ENCODE data around the gene LACTB. TPM values are rescaled to one million over a fixed set of nuclear protein-coding genes. Genes with fewer than 3 reads are reported as not detected.

The LACTB gene
- total RNA-seq, 6 experiments from 2014 or later = 37.5 to 47.6 (median 45.7) TPM

DNA sequence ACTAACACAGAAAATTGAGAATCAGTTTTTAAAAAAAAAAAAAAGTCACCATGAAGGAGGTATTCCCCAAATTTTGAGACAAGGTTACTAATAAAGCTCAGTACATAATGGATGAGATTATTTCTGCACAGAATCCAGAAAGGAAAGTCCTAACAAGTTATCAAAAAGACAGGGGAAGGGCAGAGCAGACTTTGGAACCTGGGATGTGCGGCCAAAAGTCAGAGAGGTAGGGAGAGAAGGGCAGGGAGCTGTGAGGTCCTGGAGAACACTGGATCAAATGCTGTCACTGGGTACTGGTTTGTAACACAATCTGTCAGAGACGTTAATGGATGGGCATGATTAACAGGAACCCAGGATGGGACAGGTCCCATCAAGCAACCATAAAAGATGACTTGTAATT lies 12.2 kb upstream of the LACTB start:
- TF ChIP-seq, protein P1, sequence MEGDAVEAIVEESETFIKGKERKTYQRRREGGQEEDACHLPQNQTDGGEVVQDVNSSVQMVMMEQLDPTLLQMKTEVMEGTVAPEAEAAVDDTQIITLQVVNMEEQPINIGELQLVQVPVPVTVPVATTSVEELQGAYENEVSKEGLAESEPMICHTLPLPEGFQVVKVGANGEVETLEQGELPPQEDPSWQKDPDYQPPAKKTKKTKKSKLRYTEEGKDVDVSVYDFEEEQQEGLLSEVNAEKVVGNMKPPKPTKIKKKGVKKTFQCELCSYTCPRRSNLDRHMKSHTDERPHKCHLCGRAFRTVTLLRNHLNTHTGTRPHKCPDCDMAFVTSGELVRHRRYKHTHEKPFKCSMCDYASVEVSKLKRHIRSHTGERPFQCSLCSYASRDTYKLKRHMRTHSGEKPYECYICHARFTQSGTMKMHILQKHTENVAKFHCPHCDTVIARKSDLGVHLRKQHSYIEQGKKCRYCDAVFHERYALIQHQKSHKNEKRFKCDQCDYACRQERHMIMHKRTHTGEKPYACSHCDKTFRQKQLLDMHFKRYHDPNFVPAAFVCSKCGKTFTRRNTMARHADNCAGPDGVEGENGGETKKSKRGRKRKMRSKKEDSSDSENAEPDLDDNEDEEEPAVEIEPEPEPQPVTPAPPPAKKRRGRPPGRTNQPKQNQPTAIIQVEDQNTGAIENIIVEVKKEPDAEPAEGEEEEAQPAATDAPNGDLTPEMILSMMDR (IDR thresholded peaks at IDR 0.05) = no peak
- Mint-ChIP-seq H3K4me3 (no peak overlapping the region), H3K27me3 (ENCODE audit: insufficient read depth) (peaks cover 3% of the 10 kb centered on the region; the same call in 1 of the 2 replicates), H3K4me1 (ENCODE audit: low read depth) (peaks cover 78% of the 10 kb centered on the region), H3K27ac (no peak overlapping the region; the same call in 1 of the 2 replicates), H3K36me3 (ENCODE audit: low read depth) (peaks cover 33% of the 10 kb centered on the region), H3K9me3 (peaks cover 16% of the 10 kb centered on the region)
- DNase-seq = no peak

DNA sequence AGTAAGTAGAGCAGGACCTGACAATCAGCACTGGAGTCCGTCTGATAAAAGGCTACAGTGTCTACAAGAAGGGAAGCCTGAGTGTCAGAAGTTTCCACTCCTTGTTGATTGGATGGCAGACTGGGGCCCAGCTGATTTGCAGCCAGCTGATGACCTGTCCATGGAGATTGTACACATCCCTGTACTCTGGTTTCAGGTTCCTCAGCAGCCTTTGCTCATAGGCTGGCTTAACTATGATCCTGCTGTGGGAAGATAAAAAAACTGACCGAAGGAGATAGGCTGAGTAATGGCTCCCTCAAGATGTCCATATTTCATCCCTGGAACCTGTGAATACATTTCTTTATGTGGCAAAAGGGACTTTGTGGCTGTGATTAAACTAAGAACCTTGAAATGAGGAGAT lies 11.7 kb upstream of the LACTB start:
- peaks cover 80% of the 10 kb centered on the region for H3K4me1 Mint-ChIP-seq (ENCODE audit: low read depth)
- H3K27ac Mint-ChIP-seq = 0 out of 2 replicates have a peak overlapping the region, but pooled peaks have one; percentile 29
- peaks cover 29% of the 10 kb centered on the region for H3K36me3 Mint-ChIP-seq (ENCODE audit: low read depth)
- TF ChIP-seq, protein P1 (IDR thresholded peaks at IDR 0.05) = no peak
- peaks cover 3% of the 10 kb centered on the region; the same call in 1 of the 2 replicates for H3K27me3 Mint-ChIP-seq (ENCODE audit: insufficient read depth)
- DNase-seq = no peak
- H3K9me3 Mint-ChIP-seq = peaks cover 16% of the 10 kb centered on the region
- no peak overlapping the region for H3K4me3 Mint-ChIP-seq

DNA sequence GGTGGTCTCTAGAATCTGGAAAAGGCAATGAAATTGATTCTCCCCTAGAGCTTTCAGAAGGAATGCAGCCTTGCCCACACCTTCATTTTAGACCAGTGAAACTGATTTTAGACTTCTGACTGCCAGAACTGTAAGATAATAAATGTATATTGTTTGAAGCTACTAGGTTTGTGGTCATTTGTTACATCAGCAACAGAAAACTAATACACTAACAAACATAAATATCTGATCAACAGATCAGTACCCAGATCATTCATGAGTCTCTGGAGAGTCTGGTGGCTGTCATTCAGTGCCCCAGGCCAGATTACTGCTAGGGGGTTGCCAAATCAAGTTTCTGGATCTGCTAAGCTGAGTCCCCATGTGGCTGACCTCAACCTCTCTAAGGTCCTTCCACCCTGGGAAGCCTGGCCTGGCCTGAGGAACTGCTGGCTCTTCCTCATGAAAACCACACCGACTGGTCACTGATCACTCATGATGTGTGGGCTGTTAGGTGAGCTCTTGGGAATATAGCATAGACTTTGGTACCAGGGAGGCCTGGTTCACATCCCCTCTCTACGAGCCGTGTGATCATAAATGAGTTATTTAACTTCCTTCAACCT lies 11.1 kb upstream of the LACTB start:
- TF ChIP-seq, protein P1 (IDR thresholded peaks at IDR 0.05) = no peak
- H3K27me3 Mint-ChIP-seq (ENCODE audit: insufficient read depth) = peaks cover 3% of the 10 kb centered on the region; the same call in 1 of the 2 replicates
- H3K36me3 Mint-ChIP-seq (ENCODE audit: low read depth) = peaks cover 23% of the 10 kb centered on the region
- peaks cover 84% of the 10 kb centered on the region for H3K4me1 Mint-ChIP-seq (ENCODE audit: low read depth)
- H3K27ac Mint-ChIP-seq = no peak overlapping the region
- DNase-seq = no peak
- H3K9me3 Mint-ChIP-seq = peaks cover 16% of the 10 kb centered on the region
- H3K4me3 Mint-ChIP-seq = no peak overlapping the region

DNA sequence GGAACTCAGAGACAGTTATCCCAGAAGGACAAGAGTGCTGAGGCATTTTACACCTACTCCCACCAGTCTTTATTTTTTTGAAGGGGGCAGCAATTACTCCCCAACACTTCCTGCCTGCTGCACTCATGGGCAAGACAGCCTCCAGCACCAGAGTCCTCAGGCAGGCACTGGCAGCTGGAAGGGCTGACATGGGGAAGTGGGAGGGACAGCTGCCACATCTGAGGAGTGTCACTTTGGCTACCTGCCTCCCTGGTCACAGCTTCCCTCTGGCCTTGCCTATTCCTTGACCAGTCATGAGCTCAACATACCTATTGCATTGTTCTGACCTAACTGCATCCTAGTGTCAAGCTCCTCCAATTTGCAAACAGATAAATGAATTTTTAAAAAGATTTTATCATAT lies 10.2 kb upstream of the LACTB start:
- peaks cover 19% of the 10 kb centered on the region for H3K36me3 Mint-ChIP-seq (ENCODE audit: low read depth)
- no peak overlapping the region for H3K4me3 Mint-ChIP-seq
- peaks cover 11% of the 10 kb centered on the region for H3K9me3 Mint-ChIP-seq
- TF ChIP-seq, protein P1 (IDR thresholded peaks at IDR 0.05) = no peak
- peaks cover 87% of the 10 kb centered on the region for H3K4me1 Mint-ChIP-seq (ENCODE audit: low read depth)
- no peak overlapping the region for H3K27ac Mint-ChIP-seq
- H3K27me3 Mint-ChIP-seq (ENCODE audit: insufficient read depth) = peaks cover 3% of the 10 kb centered on the region; the same call in 1 of the 2 replicates
- no peak for DNase-seq

DNA sequence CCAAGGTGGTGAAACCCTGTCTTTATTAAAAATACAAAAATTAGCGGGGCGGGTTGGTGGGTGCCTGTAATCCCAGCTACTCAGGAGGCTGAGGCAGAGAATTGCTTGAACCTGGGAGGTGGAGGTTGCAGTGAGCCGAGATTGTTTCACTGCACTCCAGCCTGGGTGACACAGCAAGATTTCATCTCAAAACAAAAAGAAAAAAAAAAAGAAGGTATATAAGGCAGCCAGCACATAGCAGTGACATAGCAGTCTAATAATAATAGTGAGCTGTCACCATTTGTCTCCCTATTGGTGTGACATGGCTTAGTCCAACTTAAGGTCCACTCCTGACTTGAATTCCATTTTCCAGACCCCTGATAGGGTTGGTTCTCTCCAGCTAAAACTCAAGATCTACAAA lies 8.8 kb upstream of the LACTB start:
- DNase-seq = no peak
- H3K4me3 Mint-ChIP-seq = no peak overlapping the region
- H3K36me3 Mint-ChIP-seq (ENCODE audit: low read depth) = peaks cover 19% of the 10 kb centered on the region
- peaks cover 3% of the 10 kb centered on the region; the same call in 1 of the 2 replicates for H3K27me3 Mint-ChIP-seq (ENCODE audit: insufficient read depth)
- TF ChIP-seq, protein P1 (IDR thresholded peaks at IDR 0.05) = no peak
- peaks cover 11% of the 10 kb centered on the region for H3K9me3 Mint-ChIP-seq
- H3K27ac Mint-ChIP-seq = peak overlapping the region; percentile 3
- peaks cover 75% of the 10 kb centered on the region for H3K4me1 Mint-ChIP-seq (ENCODE audit: low read depth)

Measured in HFFc6 (cell line).